Rectal smooth muscle tissue (tissue), 1 donor: ENCODE results near the gene MEGF11.

Source experiments
- H3K27ac ChIP-seq: one replicate; pipeline ENCODE4 v1.7.0; 2013; ENCODE audit warnings: low read depth, low read length, inconsistent platforms
- H3K27me3 ChIP-seq: one replicate; pipeline ENCODE4 v1.7.0; 2013; ENCODE audit warnings: low read length; ENCODE audit not compliant: control insufficient read depth, insufficient read depth
- H3K36me3 ChIP-seq: one replicate; pipeline ENCODE4 v1.7.0; 2013; ENCODE audit warnings: low read length; ENCODE audit not compliant: control insufficient read depth, insufficient read depth
- H3K4me1 ChIP-seq: one replicate; pipeline ENCODE4 v1.7.0; 2013; ENCODE audit warnings: low read length; ENCODE audit not compliant: control insufficient read depth, insufficient read depth
- H3K4me3 ChIP-seq: one replicate; pipeline ENCODE4 v1.7.0; 2013; ENCODE audit warnings: low read length
- H3K9ac ChIP-seq: one replicate; pipeline ENCODE4 v1.7.0; 2013; ENCODE audit warnings: low read length

MEGF11 gene

DNA sequence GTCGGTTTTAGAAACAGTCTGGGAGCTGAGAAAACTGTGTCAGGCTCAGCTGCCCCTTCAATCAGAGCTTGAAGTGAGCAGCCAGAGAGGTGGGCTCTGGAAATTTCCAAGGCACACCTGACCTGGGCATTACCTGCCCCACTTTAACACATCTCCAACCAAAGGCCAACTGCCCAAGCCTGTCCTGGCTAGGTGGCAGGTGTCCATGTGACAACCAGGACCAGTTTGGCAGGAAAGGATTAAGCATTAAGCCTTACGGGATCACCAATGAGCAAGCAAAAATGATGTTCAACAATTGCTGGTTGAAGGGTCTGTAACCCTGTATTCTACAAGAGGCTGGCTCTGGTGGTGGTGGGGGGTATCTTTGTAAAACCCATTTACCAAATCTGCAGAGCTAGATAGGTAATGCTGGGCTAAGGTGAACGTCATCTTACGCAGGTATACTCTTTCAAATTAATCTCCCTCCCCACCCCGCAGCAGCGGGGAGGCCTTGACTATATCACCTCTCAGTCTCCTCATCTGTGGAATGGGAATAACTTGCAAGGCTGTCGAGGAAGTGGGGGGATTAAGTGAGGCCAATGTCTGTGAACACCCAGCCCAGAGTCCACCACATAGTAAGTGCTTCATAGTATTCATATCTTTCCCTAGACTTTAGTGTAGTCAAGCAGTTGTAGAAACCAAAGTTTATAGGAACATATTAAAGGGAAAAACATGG lies 183.2 kb downstream of the MEGF11 start:
- H3K9ac ChIP-seq = no peak overlapping the region
- no peaks in the 10 kb centered on the region for H3K27me3 ChIP-seq
- no peak overlapping the region for H3K4me3 ChIP-seq
- H3K4me1 ChIP-seq = no peaks in the 10 kb centered on the region
- H3K27ac ChIP-seq = no peak overlapping the region
- H3K36me3 ChIP-seq = no peaks in the 10 kb centered on the region

DNA sequence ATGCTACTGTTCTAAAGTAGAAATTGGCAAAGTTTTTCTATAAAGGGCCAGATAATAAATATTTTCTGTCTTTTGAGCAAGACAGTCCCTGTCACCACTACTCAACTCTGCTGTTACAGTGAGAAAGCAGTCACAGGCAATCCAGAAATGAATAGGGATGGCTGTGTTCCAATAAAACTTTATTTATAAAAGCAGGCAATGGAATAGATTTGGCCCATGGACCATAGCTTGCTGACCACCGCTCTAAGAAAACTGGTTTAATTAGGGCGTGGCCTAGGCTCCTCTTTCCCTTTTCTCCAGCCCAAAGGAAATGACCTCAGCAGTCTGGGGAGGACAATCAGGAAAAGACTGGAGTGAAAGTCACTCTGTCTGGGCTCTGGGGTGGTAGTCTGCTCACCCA lies 183.8 kb downstream of the MEGF11 start:
- H3K4me3 ChIP-seq = no peak overlapping the region
- H3K4me1 ChIP-seq = no peaks in the 10 kb centered on the region
- no peak overlapping the region for H3K27ac ChIP-seq
- H3K36me3 ChIP-seq = no peaks in the 10 kb centered on the region
- no peak overlapping the region for H3K9ac ChIP-seq
- no peaks in the 10 kb centered on the region for H3K27me3 ChIP-seq

DNA sequence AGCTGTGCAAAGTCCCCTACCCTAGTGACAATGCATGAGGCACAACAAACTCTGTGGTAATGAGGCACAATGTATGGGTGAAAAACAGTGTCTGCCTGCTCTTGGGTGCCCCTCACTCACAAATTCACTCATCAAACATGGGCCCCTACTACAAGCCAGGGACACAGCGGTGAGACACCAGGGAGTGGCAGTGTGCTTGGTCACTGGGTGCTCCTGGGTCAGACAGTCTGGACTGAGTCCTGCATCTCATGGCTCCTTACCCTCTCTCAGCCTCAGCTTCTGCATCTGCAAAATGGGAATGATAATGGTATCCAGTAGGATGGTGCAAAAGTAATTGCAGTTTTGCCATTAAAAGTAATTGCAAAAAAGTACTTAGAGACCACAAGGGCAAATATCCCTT lies 184.7 kb downstream of the MEGF11 start:
- no peaks in the 10 kb centered on the region for H3K36me3 ChIP-seq
- H3K27me3 ChIP-seq = no peaks in the 10 kb centered on the region
- H3K9ac ChIP-seq = no peak overlapping the region
- H3K4me3 ChIP-seq = no peak overlapping the region
- H3K4me1 ChIP-seq = no peaks in the 10 kb centered on the region
- no peak overlapping the region for H3K27ac ChIP-seq

GRCh38 chr15:66067687-66068086 lies 185.9 kb downstream of the MEGF11 start:
- no peaks in the 10 kb centered on the region for H3K27me3 ChIP-seq
- no peaks in the 10 kb centered on the region for H3K4me1 ChIP-seq
- no peak overlapping the region for H3K9ac ChIP-seq
- H3K4me3 ChIP-seq = no peak overlapping the region
- H3K36me3 ChIP-seq = no peaks in the 10 kb centered on the region
- no peak overlapping the region for H3K27ac ChIP-seq

- Histone ChIP-seq H3K9ac (no peak overlapping the region), H3K27ac (no peak overlapping the region), H3K36me3 (no peaks in the 10 kb centered on the region), H3K4me1 (no peaks in the 10 kb centered on the region), H3K4me3 (no peak overlapping the region), H3K27me3 (no peaks in the 10 kb centered on the region)
Measured at GRCh38 chr15:66066481-66066880, 187.1 kb downstream of the MEGF11 start.

DNA sequence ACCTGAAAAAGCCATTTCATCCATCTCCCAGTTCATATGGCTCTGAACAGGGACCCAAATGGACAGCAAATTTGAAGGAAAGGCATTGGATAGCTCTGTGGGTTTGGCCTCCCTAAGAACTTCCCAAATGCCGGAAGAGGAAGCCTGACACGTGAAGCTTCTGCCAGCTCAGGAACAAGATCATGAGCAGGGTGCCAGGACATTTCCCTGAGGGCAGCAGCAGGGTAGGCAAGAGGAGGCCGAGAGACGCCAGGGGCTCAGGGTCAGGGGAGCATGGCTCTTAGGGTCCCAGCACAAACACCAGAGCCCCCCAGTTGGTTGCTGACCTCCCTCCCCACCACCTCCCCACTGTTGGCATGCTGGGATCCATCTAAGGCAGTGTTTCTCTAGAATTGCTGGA lies 187.5 kb downstream of the MEGF11 start:
- Histone ChIP-seq H3K27ac (no peak overlapping the region), H3K4me3 (no peak overlapping the region), H3K36me3 (no peaks in the 10 kb centered on the region), H3K4me1 (no peaks in the 10 kb centered on the region), H3K27me3 (no peaks in the 10 kb centered on the region), H3K9ac (no peak overlapping the region)

DNA sequence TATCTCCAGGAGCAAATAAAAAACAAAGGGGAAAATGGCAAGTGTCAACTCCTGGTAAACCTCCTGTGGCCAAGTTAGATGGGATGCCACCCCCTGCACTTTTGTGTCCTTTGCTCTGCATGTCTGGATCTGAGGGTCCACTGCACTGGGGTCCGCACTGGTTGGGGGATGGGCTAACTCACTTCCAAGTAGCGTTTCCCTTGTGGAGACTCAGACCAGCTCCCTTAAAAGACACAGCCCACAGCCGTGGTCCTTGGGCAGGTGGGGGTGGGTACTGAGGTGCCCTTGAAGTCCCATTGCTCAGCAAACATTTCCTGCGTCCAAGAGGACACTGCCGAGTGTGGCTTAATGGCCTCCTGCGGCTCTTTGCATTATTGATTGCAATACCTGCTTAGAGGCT lies 188.2 kb downstream of the MEGF11 start:
- H3K27ac ChIP-seq = no peak overlapping the region
- H3K4me3 ChIP-seq = no peak overlapping the region
- no peak overlapping the region for H3K9ac ChIP-seq
- H3K4me1 ChIP-seq = no peaks in the 10 kb centered on the region
- no peaks in the 10 kb centered on the region for H3K27me3 ChIP-seq
- H3K36me3 ChIP-seq = no peaks in the 10 kb centered on the region

DNA sequence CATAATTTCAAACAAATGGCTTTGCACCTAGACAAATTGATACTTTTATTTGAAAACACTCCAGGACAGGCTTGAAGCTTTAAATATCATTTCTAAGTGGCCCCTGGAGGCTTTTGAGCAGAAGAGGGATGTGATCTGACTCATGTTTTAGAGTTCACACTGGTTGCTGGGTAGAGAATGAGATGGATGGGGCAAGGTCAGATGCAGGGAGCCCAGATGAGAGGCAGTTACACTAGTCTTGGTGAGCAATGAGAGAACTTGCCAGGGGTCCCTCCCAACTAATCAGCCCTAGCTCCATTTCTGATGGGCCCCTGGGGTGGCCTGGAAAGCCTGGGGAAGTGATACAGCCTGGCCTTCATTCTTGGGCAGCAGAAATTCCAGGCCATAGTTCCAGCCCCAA lies 190.4 kb downstream of the MEGF11 start:
- H3K9ac ChIP-seq = no peak overlapping the region
- H3K4me1 ChIP-seq = no peaks in the 10 kb centered on the region
- H3K36me3 ChIP-seq = no peaks in the 10 kb centered on the region
- no peaks in the 10 kb centered on the region for H3K27me3 ChIP-seq
- no peak overlapping the region for H3K4me3 ChIP-seq
- no peak overlapping the region for H3K27ac ChIP-seq

GRCh38 chr15:66057089-66057488 lies 196.5 kb downstream of the MEGF11 start:
- Histone ChIP-seq H3K27ac (no peak overlapping the region), H3K27me3 (no peaks in the 10 kb centered on the region), H3K4me3 (no peak overlapping the region), H3K36me3 (no peaks in the 10 kb centered on the region), H3K9ac (no peak overlapping the region), H3K4me1 (no peaks in the 10 kb centered on the region)

- H3K4me1 ChIP-seq = no peaks in the 10 kb centered on the region
- H3K27ac ChIP-seq = no peak overlapping the region
- no peak overlapping the region for H3K9ac ChIP-seq
- H3K4me3 ChIP-seq = no peak overlapping the region
- H3K36me3 ChIP-seq = no peaks in the 10 kb centered on the region
- no peaks in the 10 kb centered on the region for H3K27me3 ChIP-seq
Measured at GRCh38 chr15:66053991-66054390, 199.6 kb downstream of the MEGF11 start.

DNA sequence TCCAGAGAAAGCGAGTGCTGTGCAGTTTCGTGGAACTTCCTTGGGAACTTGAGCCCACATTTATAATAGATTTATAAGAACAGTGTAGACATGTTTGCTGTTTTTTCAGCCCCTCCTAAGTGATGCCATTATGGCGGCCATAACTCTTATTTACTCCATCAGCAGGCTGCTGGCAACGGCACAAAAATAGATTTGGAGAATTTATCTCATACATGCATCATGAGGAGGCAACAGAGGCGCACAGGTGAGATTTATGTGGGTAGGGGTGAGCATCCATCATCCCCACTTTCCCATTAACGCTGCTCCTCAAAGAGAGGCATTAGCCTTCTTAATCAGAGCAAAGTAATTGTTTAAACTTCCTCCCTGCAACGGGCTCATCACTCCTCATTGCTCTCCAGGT lies 201.7 kb downstream of the MEGF11 start:
- Histone ChIP-seq H3K4me1 (no peaks in the 10 kb centered on the region), H3K9ac (no peak overlapping the region), H3K27ac (no peak overlapping the region), H3K27me3 (no peaks in the 10 kb centered on the region), H3K36me3 (no peaks in the 10 kb centered on the region), H3K4me3 (no peak overlapping the region)

GRCh38 chr15:66050264-66050663 lies 203.3 kb downstream of the MEGF11 start:
- no peaks in the 10 kb centered on the region for H3K36me3 ChIP-seq
- H3K4me3 ChIP-seq = no peak overlapping the region
- no peaks in the 10 kb centered on the region for H3K4me1 ChIP-seq
- no peak overlapping the region for H3K9ac ChIP-seq
- no peak overlapping the region for H3K27ac ChIP-seq
- no peaks in the 10 kb centered on the region for H3K27me3 ChIP-seq

GRCh38 chr15:66049353-66049752 lies 204.2 kb downstream of the MEGF11 start:
- H3K9ac ChIP-seq = no peak overlapping the region
- no peaks in the 10 kb centered on the region for H3K4me1 ChIP-seq
- H3K36me3 ChIP-seq = no peaks in the 10 kb centered on the region

More at GRCh38 chr15:66049353-66049752, 204.2 kb downstream of the MEGF11 start:
- Histone ChIP-seq H3K4me3 (no peak overlapping the region), H3K27me3 (no peaks in the 10 kb centered on the region), H3K27ac (no peak overlapping the region)
